ENCODE measurements around the gene SETD9. TPM values are rescaled to one million over a fixed set of nuclear protein-coding genes. Genes with fewer than 3 reads are reported as not detected.

Gene SETD9
- total RNA-seq (1 to 10 TPM; 3.1 to 8.3 TPM), polyA plus RNA-seq (10 to 100 TPM in 1 of 2 donors, 1 to 10 TPM in 1; 4.0 to 10.1 TPM)

GRCh38 chr5:56909294-56910209 is at the start of gene SETD9:
Gene SETD9 (plus strand): TSS chr5:56909596. CDS start chr5:56909646, 50 bp downstream.
- H3K9me3 ChIP-seq (ENCODE audit: control insufficient read depth in 4 of 4, low read length in 3 of 4), result no peaks in the 10 kb centered on the region
- no peaks in the 10 kb centered on the region for H3K36me3 ChIP-seq (ENCODE audit: control insufficient read depth in 4 of 4, insufficient read depth in 3 of 4, low read depth in 1 of 4, low read length in 3 of 4)
- DNase-seq (ENCODE audit: low spot score), result peak; percentile 99
- TF ChIP-seq MAX (IDR thresholded peaks at IDR 0.05) (peak; percentile 61), TAF1 (conservative IDR thresholded peaks at IDR 0.05) (peak; percentile 76), ZBTB33 (IDR thresholded peaks at IDR 0.05) (peak; percentile 41), RXRA (IDR thresholded peaks at IDR 0.05) (peak; percentile 26 to 69), YY1 (IDR thresholded peaks at IDR 0.05) (peak; percentile 63), REST (IDR thresholded peaks at IDR 0.05) (peak; percentile 89), NR2F2 (IDR thresholded peaks at IDR 0.05) (peak; percentile 51), GABPA (IDR thresholded peaks at IDR 0.05 in 1 of 2, conservative IDR thresholded peaks at IDR 0.05 in 1 of 2) (peak in 1 of 2 donors; percentile 67), HNF4G (IDR thresholded peaks at IDR 0.05) (no peak), CTCF (IDR thresholded peaks at IDR 0.05; ENCODE audit: low read depth, low read length, missing input control) (no peak), FOXA2 (IDR thresholded peaks at IDR 0.05) (no peak), HNF4A (conservative IDR thresholded peaks at IDR 0.05) (no peak), SP1 (IDR thresholded peaks at IDR 0.05) (peak; percentile 62)
- H3K4me1 ChIP-seq (ENCODE audit: control insufficient read depth in 4 of 4, insufficient read depth in 4 of 4, low read length in 3 of 4), result peaks cover 2 to 21% (median 6%) of the 10 kb centered on the region in 4 donors
- peak within 1 kb of the TSS; percentile 79 to 88 (median 88) for H3K4me3 ChIP-seq (ENCODE audit: low read depth in 1 of 3, low read length in 3 of 3)
- under 1% methylated on average over 84 of the region's 84 CpGs for WGBS
- H3K27ac ChIP-seq (ENCODE audit: low read depth in 1 of 2, low read length in 2 of 2), result peak within 1 kb of the TSS; percentile 97 to 98
- H3K27me3 ChIP-seq (ENCODE audit: control insufficient read depth in 4 of 4, insufficient read depth in 4 of 4, low read length in 3 of 4), result no peaks in the 10 kb centered on the region
- H3K9ac ChIP-seq (ENCODE audit: low read depth in 1 of 2, low read length in 2 of 2), result peak within 1 kb of the TSS; percentile 96 to 97

All from liver (tissue), 9 donors.